IMR-90 (cell line): ENCODE data around the gene RMI2. TPM values are rescaled to one million over a fixed set of nuclear protein-coding genes. Genes with fewer than 3 reads are reported as not detected.

ENCODE experiments used
- ATAC-seq: fragments of 200-7000 bp; cut with Tn5 transposase; 2 replicates; pipeline ENCODE4 v1.9.1; 2020; ENCODE audit warnings: low read depth, mild to moderate bottlenecking, moderate library complexity
- BruUV-seq: library from RNA; stranded (reverse); fragments of 400-500 nt; replicated peaks from 2 replicates; lab custom pipeline; 2021; lab: Mats Ljungman, UMichigan
- CTCF ChIA-PET: fragments of 300-600 bp; formaldehyde crosslinking; extraction: SDS; loops from one replicate; lab custom pipeline; 2021; ENCODE audit warnings: antibody characterized with exemption; lab: Yijun Ruan, JAX
- POLR2A ChIA-PET: fragments of 300-600 bp; sonication (Branson Sonifier 250); formaldehyde crosslinking; loops from one replicate; lab custom pipeline; 2022; ENCODE audit warnings: antibody characterized with exemption; ENCODE audit not compliant: unreplicated experiment; lab: Charles Lee
- DNase-seq: peaks from one replicate; pipeline ENCODE4 v3.0.0; 2013
- H2AFZ ChIP-seq: replicated peaks from 2 replicates; pipeline ENCODE3; 2013; ENCODE audit warnings: low read length, mild to moderate bottlenecking; ENCODE audit not compliant: poor library complexity
- H2AK5ac ChIP-seq: 2 replicates; pipeline ENCODE4 v1.6.1; 2013; ENCODE audit warnings: low read depth, low read length, inconsistent platforms
- H2AK9ac ChIP-seq: replicated peaks from 2 replicates; pipeline ENCODE3; 2013; ENCODE audit warnings: mild to moderate bottlenecking, low read depth, low read length, moderate library complexity; ENCODE audit not compliant: poor library complexity
- H2BK120ac ChIP-seq: 2 replicates; pipeline ENCODE4 v1.6.1; 2013; ENCODE audit warnings: low read depth, low read length, inconsistent platforms
- H2BK15ac ChIP-seq: 3 replicates; pipeline ENCODE4 v1.6.1; 2013; ENCODE audit warnings: low read depth, low read length, inconsistent platforms
- H2BK20ac ChIP-seq: 2 replicates; pipeline ENCODE4 v1.6.1; 2013; ENCODE audit warnings: low read depth, mild to moderate bottlenecking, inconsistent platforms, low read length, moderate library complexity
- H2BK5ac ChIP-seq: 2 replicates; pipeline ENCODE4 v1.6.1; 2013; ENCODE audit warnings: mild to moderate bottlenecking, low read depth, low read length, inconsistent platforms; ENCODE audit not compliant: poor library complexity, severe bottlenecking
- H3K14ac ChIP-seq: replicated peaks from 2 replicates; pipeline ENCODE4 v1.6.1; 2013; ENCODE audit warnings: low read depth, low read length, inconsistent platforms
- H3K18ac ChIP-seq: 2 replicates; pipeline ENCODE4 v1.6.1; 2013; ENCODE audit warnings: low read depth, low read length, control low read depth
- H3K23ac ChIP-seq: 2 replicates; pipeline ENCODE4 v1.6.1; 2013; ENCODE audit warnings: low read depth, low read length, inconsistent platforms
- H3K27ac ChIP-seq: 2 replicates; pipeline ENCODE4 v1.5.1; 2013; ENCODE audit warnings: mild to moderate bottlenecking, control low read depth, low read length; ENCODE audit not compliant: insufficient read depth
- H3K27me3 ChIP-seq: 2 replicates; pipeline ENCODE4 v1.6.1; 2013; ENCODE audit warnings: low read length; ENCODE audit not compliant: control insufficient read depth, insufficient read depth
- H3K36me3 ChIP-seq: 2 replicates; pipeline ENCODE4 v1.6.1; 2013; ENCODE audit warnings: low read length, mixed read lengths; ENCODE audit not compliant: control insufficient read depth, insufficient read depth
- H3K4ac ChIP-seq: 2 replicates; pipeline ENCODE4 v1.6.1; 2013; ENCODE audit warnings: low read depth, low read length, inconsistent platforms
- H3K4me1 ChIP-seq: 2 replicates; pipeline ENCODE4 v1.6.1; 2013; ENCODE audit warnings: low read length, mixed read lengths; ENCODE audit not compliant: control insufficient read depth, insufficient read depth
- H3K4me2 ChIP-seq: 2 replicates; pipeline ENCODE4 v1.6.1; 2013; ENCODE audit warnings: low read depth, mild to moderate bottlenecking, control low read depth, low read length, moderate library complexity
- H3K4me3 ChIP-seq: 2 replicates; pipeline ENCODE4 v1.5.1; 2013; ENCODE audit warnings: low read depth, mild to moderate bottlenecking, control low read depth, low read length, moderate library complexity; ENCODE audit not compliant: insufficient read depth
- H3K56ac ChIP-seq: 2 replicates; pipeline ENCODE4 v1.6.1; 2013; ENCODE audit warnings: low read length, inconsistent platforms; ENCODE audit not compliant: insufficient read depth; ENCODE audit errors: extremely low read depth
- H3K79me1 ChIP-seq, 2 experiments: 2 replicates each; pipeline ENCODE4 v1.6.1; 2013; ENCODE audit warnings: low read length in 2 of 2, inconsistent platforms in 1 of 2, low read depth in 1 of 2
- H3K9ac ChIP-seq: 2 replicates; pipeline ENCODE4 v1.6.1; 2013; ENCODE audit warnings: low read depth, low read length, control low read depth
- H3K9me1 ChIP-seq: 2 replicates; pipeline ENCODE4 v1.6.1; 2013; ENCODE audit warnings: low read length, inconsistent platforms; ENCODE audit not compliant: insufficient read depth
- H3K9me3 ChIP-seq: 2 replicates; pipeline ENCODE4 v1.6.1; 2013; ENCODE audit warnings: low read length; ENCODE audit not compliant: control insufficient read depth, insufficient read depth
- H4K20me1 ChIP-seq: 2 replicates; pipeline ENCODE4 v1.6.1; 2013; ENCODE audit warnings: low read length, inconsistent platforms; ENCODE audit not compliant: insufficient read depth
- H4K5ac ChIP-seq: 2 replicates; pipeline ENCODE4 v1.6.1; 2013; ENCODE audit warnings: mild to moderate bottlenecking, low read depth, low read length, control low read depth
- H4K8ac ChIP-seq, 2 experiments: 2 replicates each; pipeline ENCODE4 v1.6.1; 2013; ENCODE audit warnings: low read depth in 2 of 2, low read length in 2 of 2, control low read depth in 1 of 2, inconsistent platforms in 1 of 2
- H4K91ac ChIP-seq: 2 replicates; pipeline ENCODE4 v1.6.1; 2013; ENCODE audit warnings: low read depth, low read length, inconsistent platforms; ENCODE audit not compliant: insufficient read depth
- MAFK ChIP-seq: IDR thresholded peaks from 2 replicates; pipeline ENCODE4 v1.6.1; 2012; ENCODE audit warnings: low read depth, low read length, improper control_type of control experiment
- NFE2L2 ChIP-seq: fragments of 150-350 bp; IDR thresholded peaks from 2 replicates; pipeline ENCODE4 v1.6.1; 2016; ENCODE audit warnings: low read depth, mild to moderate bottlenecking, low read length
- WGBS, 2 experiments: methylation state at CpG; one replicate each; pipeline versions ENCODE4 v1.1.5 to v1.1.7; 2013; ENCODE audit warnings: missing lambda C conversion rate in 2 of 2; ENCODE audit not compliant: insufficient read length in 1 of 2; ENCODE audit errors: extremely low coverage in 2 of 2; 5-methylcytosine and 5-hydroxymethylcytosine counted together
- dilution Hi-C: fragments of 300-500 bp; cut with HindIII; formaldehyde crosslinking; loops from one replicate; pipeline ENCODE4 v1.14.3; 2018; ENCODE audit warnings: low sequenced_read_pairs; ENCODE audit not compliant: unreplicated experiment
- in situ Hi-C: fragments of 300-500 bp; cut with MboI; formaldehyde crosslinking; loops from 3 replicates; pipeline ENCODE4 v1.14.3; 2019; ENCODE audit warnings: low sequenced_read_pairs, inconsistent platforms, mixed read lengths
- intact Hi-C: fragments of 100-400 bp; cut with micrococcal nuclease; formaldehyde crosslinking; loops from 2 replicates; pipeline ENCODE4 v1.10.0; 2022
- polyA plus RNA-seq, 3 experiments: library from polyadenylated mRNA; depleted of rRNA; stranded (reverse); fragments of >200 nt; gene quantifications; 2 replicates each; pipeline ENCODE4 v1.2.3, GENCODE V29; 2012; ENCODE audit warnings: low replicate concordance in 1 of 3
- total RNA-seq: library from RNA; depleted of rRNA; stranded (reverse); fragments of >200 nt; gene quantifications from 2 replicates; pipeline ENCODE4 v1.2.3, GENCODE V29; 2012

Gene RMI2
- total and polyA plus RNA-seq, 2 of the 4 experiments (the other 2 are of a cell fraction) = 3.2 to 5.6 TPM

- Histone ChIP-seq H2AK9ac (peak overlapping the region; percentile 91), H4K8ac (peak overlapping the region; percentile 52 to 96; a peak in 3 of 4 replicates), H3K9me3 (no peaks in the 10 kb centered on the region), H3K4ac (peak overlapping the region; percentile 97), H4K20me1 (no peaks in the 10 kb centered on the region), H2AK5ac (peak overlapping the region; percentile 90), H3K4me3 (no peak overlapping the region), H4K91ac (peak overlapping the region; percentile 88), H2BK5ac (peak overlapping the region; percentile 55), H3K23ac (peak overlapping the region; percentile 89; the same call in 1 of the 2 replicates), H3K14ac (peak overlapping the region; percentile 70), H3K27me3 (no peaks in the 10 kb centered on the region), H3K27ac (peak overlapping the region; percentile 56; the same call in 1 of the 2 replicates), H2BK120ac (peak overlapping the region; percentile 99), H3K9ac (peak overlapping the region; percentile 19; the same call in 1 of the 2 replicates), H3K56ac (peak overlapping the region; percentile 62; the same call in 1 of the 2 replicates), H3K4me2 (peak overlapping the region; percentile 49), H3K9me1 (peaks cover 21% of the 10 kb centered on the region), H3K79me1 (peaks cover 0 to 5% of the 10 kb centered on the region in 2 experiments; a peak in 2 of 4 replicates), H4K5ac (peak overlapping the region; percentile 54), H3K36me3 (no peaks in the 10 kb centered on the region), H2AFZ (peak overlapping the region; percentile 66), H3K18ac (peak overlapping the region; percentile 62), H2BK20ac (peak overlapping the region; percentile 96), H2BK15ac (peak overlapping the region; percentile 98; the same call in 2 of the 3 replicates), H3K4me1 (peaks cover 24% of the 10 kb centered on the region)
- no peak for ATAC-seq
- in situ Hi-C loops (no loop called here), dilution Hi-C loops (no loop called here), intact Hi-C loops (loop anchor here (2.0 kb wide), 1 partner anchor 15 kb away; no protein-coding TSS in a partner anchor)
- POLR2A ChIA-PET = no interaction called here
- TF ChIP-seq NFE2L2 (no peak), MAFK (no peak)
- CTCF ChIA-PET = interaction anchor here (0.7 to 0.9 kb wide), 2 partner anchors 17 to 287 kb away, joined by 3 to 4 read pairs; no protein-coding TSS in a partner anchor
- DNase-seq = no peak
- BruUV-seq = no TSS peak
- WGBS, 2 experiments = 93% methylated on average over 3 of the region's 9 CpGs; no CpG with 5 or more reads in 1 of the 2 experiments
Observed at GRCh38 chr16:11313493-11314308, 31.6 kb upstream of the RMI2 start.
